Left ventricle myocardium inferior (tissue), 1 donor: ENCODE results near the gene SREBF2. TPM values are rescaled to one million over a fixed set of nuclear protein-coding genes. Genes with fewer than 3 reads are reported as not detected.

Source experiments
- DNase-seq: peaks from one replicate; pipeline ENCODE4 v3.0.0-alpha.2; 2020
- H3K27ac ChIP-seq: fragments of 200-600 bp; replicated peaks from 2 replicates; pipeline ENCODE4 v1.8.0; 2021
- H3K27me3 ChIP-seq: fragments of 200-600 bp; 2 replicates; pipeline ENCODE4 v1.8.0; 2021; ENCODE audit warnings: low read depth
- H3K36me3 ChIP-seq: fragments of 200-600 bp; 2 replicates; pipeline ENCODE4 v1.8.0; 2021
- H3K4me1 ChIP-seq: fragments of 200-600 bp; 2 replicates; pipeline ENCODE4 v1.8.0; 2021
- H3K4me3 ChIP-seq: fragments of 200-600 bp; 2 replicates; pipeline ENCODE4 v1.8.0; 2021; ENCODE audit warnings: mild to moderate bottlenecking, moderate library complexity
- H3K9me3 ChIP-seq: fragments of 200-600 bp; replicated peaks from 2 replicates; pipeline ENCODE4 v1.8.0; 2021
- intact Hi-C: fragments of 100-400 bp; cut with micrococcal nuclease; formaldehyde crosslinking; loops from one replicate; pipeline ENCODE4 v1.11.0; 2022
- total RNA-seq: library from RNA; stranded (reverse); fragmentation: NEBNext Ultra II Directional; extraction: Animal tissue kit (Norgen Biotek cat#: 25700); gene quantifications from one replicate; pipeline ENCODE4 v1.2.1, GENCODE V29; 2021
- TF ChIP-seq, protein P1 (sequence below): fragments of 200-600 bp; IDR thresholded peaks from 2 replicates; pipeline ENCODE4 v1.8.0; 2021; ENCODE audit warnings: antibody characterized with exemption, mild to moderate bottlenecking, borderline replicate concordance
- donor health status: DM: no; HTN: yes; CAD: no; lungs with severe emphysema.

Gene SREBF2
- total RNA-seq, 1 donor from 2014 or later, result 74.5 TPM

DNA sequence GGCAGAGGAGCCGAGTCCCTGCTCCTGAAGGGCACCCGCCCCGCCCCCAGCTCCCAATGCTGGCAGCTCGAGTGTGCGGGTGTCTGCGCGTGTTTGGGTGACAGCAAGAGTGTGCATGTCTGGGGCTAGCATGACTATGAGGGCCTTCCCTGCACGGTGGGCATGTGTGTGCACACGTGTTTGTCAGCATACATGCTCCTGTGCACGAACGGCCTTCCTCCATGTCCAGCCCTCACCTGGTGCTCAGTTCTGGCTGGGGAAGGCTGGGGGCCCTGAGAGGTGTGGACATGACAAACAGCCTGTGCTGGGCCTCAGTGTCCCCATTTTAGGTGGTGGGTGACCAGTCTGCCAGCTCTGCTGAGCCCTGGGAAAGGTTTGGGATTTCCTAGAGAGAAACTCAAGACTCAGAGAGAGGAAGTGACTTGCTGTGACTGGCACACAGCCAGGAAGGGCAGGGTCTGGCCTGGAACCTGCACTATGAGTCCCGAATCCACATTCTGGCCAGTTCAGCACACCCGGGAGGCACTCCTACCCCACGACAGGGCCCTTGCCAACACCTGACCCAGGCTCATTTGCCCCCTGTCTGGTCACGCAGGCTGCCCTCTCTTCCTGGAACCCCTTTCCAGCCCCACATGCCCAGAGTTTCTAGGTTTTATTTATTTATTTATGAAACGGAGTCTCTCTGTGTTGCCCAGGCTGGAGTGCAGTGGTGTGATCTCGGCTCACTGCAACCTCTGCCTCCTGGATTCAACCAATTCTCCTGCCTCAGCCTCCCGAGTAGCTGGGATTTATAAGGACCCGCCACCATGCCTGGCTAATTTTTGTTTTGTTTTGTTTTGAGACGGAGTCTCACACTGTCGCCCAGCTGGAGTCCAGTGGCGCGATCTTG is 85.2 kb downstream of the SREBF2 start:
- Histone ChIP-seq H3K36me3 (no peaks in the 10 kb centered on the region), H3K4me1 (peaks cover 46% of the 10 kb centered on the region), H3K27ac (no peak overlapping the region), H3K9me3 (no peaks in the 10 kb centered on the region), H3K27me3 (peaks cover 75% of the 10 kb centered on the region), H3K4me3 (no peak overlapping the region)
- DNase-seq, result peak; percentile 65
- intact Hi-C loops, result no loop called here
- TF ChIP-seq, protein P1, sequence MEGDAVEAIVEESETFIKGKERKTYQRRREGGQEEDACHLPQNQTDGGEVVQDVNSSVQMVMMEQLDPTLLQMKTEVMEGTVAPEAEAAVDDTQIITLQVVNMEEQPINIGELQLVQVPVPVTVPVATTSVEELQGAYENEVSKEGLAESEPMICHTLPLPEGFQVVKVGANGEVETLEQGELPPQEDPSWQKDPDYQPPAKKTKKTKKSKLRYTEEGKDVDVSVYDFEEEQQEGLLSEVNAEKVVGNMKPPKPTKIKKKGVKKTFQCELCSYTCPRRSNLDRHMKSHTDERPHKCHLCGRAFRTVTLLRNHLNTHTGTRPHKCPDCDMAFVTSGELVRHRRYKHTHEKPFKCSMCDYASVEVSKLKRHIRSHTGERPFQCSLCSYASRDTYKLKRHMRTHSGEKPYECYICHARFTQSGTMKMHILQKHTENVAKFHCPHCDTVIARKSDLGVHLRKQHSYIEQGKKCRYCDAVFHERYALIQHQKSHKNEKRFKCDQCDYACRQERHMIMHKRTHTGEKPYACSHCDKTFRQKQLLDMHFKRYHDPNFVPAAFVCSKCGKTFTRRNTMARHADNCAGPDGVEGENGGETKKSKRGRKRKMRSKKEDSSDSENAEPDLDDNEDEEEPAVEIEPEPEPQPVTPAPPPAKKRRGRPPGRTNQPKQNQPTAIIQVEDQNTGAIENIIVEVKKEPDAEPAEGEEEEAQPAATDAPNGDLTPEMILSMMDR, result no peak

DNA sequence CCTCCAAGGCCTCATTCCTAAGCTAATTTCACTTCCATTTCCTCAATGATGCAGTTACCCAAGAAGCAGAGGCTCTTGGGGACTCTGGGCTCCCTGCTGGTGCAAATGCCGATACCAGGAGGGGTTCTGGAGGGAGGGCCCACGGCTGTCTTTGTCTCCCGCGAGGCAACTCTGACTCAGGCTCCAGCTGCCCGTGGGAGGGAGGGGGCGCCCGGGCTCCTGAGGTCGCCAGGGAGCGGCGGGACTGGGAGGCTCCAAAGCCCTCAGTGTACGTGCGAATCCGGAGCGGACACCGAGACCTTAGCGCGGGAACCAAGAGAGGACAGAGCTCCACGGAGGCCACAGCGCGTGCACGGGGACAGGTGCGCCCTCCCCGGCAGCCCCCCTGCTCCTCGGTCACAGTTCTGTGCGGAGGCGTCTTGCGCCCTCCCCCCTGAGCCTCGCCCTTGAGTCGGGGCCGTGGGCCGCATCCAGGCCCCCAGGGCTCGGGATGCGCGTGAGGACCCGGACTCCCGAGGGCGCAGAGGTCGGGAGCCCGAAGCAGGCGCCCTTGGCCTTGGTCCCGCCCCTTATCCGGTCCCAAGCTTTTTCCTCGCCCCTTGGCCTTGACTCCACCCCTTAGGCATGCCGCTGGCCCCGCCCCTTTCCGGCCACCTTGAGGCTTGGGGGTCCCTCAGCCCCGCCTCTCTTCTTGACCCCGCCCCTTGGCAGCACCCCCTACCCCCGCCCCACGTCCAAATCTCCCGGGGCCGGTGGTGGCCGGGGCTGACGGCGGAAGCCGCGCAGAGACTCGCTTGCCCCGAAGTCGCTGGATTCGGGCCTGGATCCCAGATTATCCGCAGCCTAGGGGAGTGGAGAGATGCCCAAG is 86.7 kb downstream of the SREBF2 start:
- intact Hi-C loops, result no loop called here
- peak; percentile 70 for DNase-seq
- Histone ChIP-seq H3K9me3 (no peaks in the 10 kb centered on the region), H3K4me3 (peak overlapping the region; percentile 70), H3K27me3 (peaks cover 61% of the 10 kb centered on the region), H3K36me3 (no peaks in the 10 kb centered on the region), H3K27ac (peak overlapping the region; percentile 42), H3K4me1 (peaks cover 42% of the 10 kb centered on the region)
- TF ChIP-seq, protein P1, result no peak

DNA sequence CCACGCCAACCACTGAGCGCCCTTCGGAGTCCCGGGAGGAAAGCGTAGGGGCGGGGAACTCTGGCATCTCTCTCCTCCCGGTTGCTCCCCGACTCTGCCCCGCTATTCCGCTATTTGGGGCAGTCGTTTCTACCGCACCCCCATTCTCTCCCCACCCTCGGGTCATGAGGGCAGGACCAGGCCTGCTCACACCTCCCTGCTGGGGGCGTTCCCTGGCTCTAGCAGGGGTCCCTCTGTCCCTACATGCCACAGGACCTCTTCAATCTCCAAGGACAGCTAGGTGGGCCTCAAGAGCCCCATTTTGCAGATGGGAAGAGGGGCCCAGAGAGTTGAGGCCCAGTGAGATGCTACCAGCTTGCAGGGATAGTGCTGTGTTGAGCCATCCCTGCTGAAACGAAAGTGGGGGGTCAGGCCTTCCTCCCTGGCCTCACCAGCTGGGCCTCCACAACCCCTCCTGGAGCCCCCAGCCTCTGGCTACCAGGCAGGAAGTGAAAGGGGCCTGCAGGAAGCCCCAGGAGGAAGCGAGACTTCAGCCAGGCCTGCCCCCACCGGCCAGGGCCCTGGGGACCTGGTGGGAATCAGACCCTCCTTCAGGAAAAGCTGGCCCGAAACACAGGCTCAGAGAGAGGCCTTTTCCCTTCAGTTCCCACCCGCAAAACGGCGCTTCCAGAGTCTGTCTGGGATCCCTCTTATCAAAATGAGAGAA is 87.5 kb downstream of the SREBF2 start:
- intact Hi-C loops, result no loop called here
- Histone ChIP-seq H3K27me3 (peaks cover 58% of the 10 kb centered on the region), H3K27ac (peak overlapping the region; percentile 42), H3K9me3 (no peaks in the 10 kb centered on the region), H3K36me3 (no peaks in the 10 kb centered on the region), H3K4me1 (peaks cover 33% of the 10 kb centered on the region), H3K4me3 (peak overlapping the region; percentile 70)
- TF ChIP-seq, protein P1, result no peak
- DNase-seq, result no peak

DNA sequence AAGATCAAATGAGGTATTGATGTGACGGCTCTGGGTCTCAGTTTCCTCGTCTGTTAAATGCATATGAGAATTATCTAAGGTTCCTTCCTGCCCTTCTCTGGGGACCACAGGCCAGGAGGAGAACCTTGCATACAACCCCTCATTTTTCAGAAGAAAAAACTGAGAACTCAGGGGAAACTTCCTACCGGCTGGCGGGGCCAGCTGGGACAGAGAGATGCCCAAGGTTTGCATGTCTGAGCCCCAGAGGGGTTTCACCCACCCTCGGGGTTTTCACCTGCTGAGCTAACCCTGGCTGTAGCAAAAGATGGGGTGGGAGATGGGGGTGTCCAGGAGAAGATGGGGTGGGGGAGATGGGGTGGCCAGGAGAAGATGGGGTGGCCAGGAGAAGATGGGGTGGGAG is 89.4 kb downstream of the SREBF2 start:
- Histone ChIP-seq H3K27ac (no peak overlapping the region), H3K36me3 (no peaks in the 10 kb centered on the region), H3K4me3 (no peak overlapping the region), H3K4me1 (peaks cover 46% of the 10 kb centered on the region), H3K27me3 (peaks cover 58% of the 10 kb centered on the region), H3K9me3 (no peaks in the 10 kb centered on the region)
- intact Hi-C loops, result no loop called here
- TF ChIP-seq, protein P1, result no peak
- DNase-seq, result no peak

DNA sequence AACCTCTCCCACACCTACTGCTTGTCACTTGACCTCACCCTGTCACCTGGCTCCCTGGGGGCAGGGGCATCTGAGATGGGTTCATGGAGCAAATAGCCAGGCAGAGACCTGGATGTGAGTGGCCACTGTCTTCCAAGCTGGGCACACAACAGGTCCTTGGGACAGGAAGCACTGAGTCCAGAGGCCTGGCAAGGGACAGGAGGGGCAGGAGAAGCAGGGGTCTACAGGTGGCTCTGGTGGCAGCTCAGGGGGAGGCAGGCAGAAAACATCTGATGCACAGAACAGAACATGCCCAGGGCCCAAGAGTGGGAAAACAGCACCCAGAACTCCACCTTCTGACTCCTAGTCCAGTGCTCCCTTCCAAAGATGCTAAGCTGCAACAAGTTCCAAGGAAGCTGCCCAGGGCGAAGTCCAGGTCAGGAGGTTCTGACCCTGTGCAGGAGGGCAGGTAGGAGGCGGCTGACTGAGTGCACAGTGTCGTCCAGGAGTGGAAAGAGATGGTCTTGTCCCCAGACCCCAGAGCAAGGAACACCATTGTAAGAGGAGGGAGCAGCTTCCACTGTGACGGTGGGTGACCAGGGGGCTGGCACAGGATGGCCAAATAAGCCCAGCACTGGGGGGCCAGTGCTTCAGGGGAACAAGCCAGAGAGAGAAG is 90.2 kb downstream of the SREBF2 start:
- intact Hi-C loops, result no loop called here
- H3K27me3 ChIP-seq, result peaks cover 51% of the 10 kb centered on the region
- TF ChIP-seq, protein P1, result no peak
- H3K9me3 ChIP-seq, result no peaks in the 10 kb centered on the region
- H3K4me1 ChIP-seq, result peaks cover 39% of the 10 kb centered on the region
- H3K36me3 ChIP-seq, result no peaks in the 10 kb centered on the region
- H3K4me3 ChIP-seq, result no peak overlapping the region
- no peak overlapping the region for H3K27ac ChIP-seq
- DNase-seq, result no peak
